ENCODE data around the gene FAM50A.

- TF ChIP-seq CTCF (IDR thresholded peaks at IDR 0.05) (no peak), POLR2A (IDR thresholded peaks at IDR 0.05) (no peak)
Measured at GRCh38 chrX:154446430-154446829, 2.5 kb downstream of the FAM50A start.
